DND-41 (cell line): ENCODE data around the gene GRXCR1.

ENCODE experiments used
- EZH2 ChIP-seq: IDR thresholded peaks from 3 replicates; pipeline ENCODE4 v1.6.1; 2012; ENCODE audit warnings: borderline replicate concordance, low read depth, mild to moderate bottlenecking, moderate library complexity, low read length, inconsistent platforms; ENCODE audit not compliant: severe bottlenecking
- TF ChIP-seq, protein P1 (sequence below): IDR thresholded peaks from 2 replicates; pipeline ENCODE4 v1.5.1; 2012; ENCODE audit warnings: borderline replicate concordance, low read length, moderate library complexity, mild to moderate bottlenecking; ENCODE audit not compliant: poor library complexity, severe bottlenecking; ENCODE audit errors: extremely low read depth

DNA sequence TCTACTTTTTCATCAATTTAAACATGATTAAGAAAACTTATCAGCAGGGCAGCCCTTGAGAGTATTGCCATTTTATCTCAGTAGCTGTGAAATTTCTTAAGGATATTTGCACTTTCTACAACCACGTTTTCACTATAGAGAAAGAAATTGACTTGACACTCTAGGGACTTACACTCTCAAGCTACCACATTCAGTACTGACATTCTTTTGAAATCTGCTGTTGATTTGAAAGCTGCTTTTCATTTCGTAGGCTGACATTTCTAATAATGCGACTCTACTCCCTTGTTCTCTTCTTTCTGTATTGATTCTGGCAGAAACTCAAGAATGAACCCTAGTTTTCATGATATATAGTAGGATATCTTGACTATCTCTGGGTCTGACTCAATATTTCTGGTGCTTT lies 13.7 kb upstream of the GRXCR1 start:
- TF ChIP-seq, protein P1, sequence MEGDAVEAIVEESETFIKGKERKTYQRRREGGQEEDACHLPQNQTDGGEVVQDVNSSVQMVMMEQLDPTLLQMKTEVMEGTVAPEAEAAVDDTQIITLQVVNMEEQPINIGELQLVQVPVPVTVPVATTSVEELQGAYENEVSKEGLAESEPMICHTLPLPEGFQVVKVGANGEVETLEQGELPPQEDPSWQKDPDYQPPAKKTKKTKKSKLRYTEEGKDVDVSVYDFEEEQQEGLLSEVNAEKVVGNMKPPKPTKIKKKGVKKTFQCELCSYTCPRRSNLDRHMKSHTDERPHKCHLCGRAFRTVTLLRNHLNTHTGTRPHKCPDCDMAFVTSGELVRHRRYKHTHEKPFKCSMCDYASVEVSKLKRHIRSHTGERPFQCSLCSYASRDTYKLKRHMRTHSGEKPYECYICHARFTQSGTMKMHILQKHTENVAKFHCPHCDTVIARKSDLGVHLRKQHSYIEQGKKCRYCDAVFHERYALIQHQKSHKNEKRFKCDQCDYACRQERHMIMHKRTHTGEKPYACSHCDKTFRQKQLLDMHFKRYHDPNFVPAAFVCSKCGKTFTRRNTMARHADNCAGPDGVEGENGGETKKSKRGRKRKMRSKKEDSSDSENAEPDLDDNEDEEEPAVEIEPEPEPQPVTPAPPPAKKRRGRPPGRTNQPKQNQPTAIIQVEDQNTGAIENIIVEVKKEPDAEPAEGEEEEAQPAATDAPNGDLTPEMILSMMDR = no peak
- TF ChIP-seq EZH2 = no peak
